NB4 (cell line): ENCODE measurements around the gene VPS26C.

Experiments
- CTCF ChIP-seq: IDR thresholded peaks from one replicate; pipeline ENCODE4 v1.5.1; 2012; ENCODE audit warnings: low read depth, low read length
- POLR2A ChIP-seq: IDR thresholded peaks from 2 replicates; pipeline ENCODE4 v1.6.1; 2011; ENCODE audit warnings: mild to moderate bottlenecking; ENCODE audit not compliant: insufficient read length; ENCODE audit errors: extremely low read depth

- no peak for TF ChIP-seq CTCF
- TF ChIP-seq POLR2A = no peak
Measured at GRCh38 chr21:37183749-37184148, 83.4 kb downstream of the VPS26C start.
